GM21526 (cell line): ENCODE measurements around the gene CHD1.

ENCODE experiments used
- ATAC-seq: cut with Tn5 transposase; IDR thresholded peaks from one replicate; pipeline ENCODE4 v1.9.1; 2021; ENCODE audit warnings: moderate library complexity; ENCODE audit not compliant: unreplicated experiment, low FRiP score

CHD1 gene

GRCh38 chr5:98936948-98937715, 8.3 kb upstream of the CHD1 start:
- no peak for ATAC-seq

- no peak for ATAC-seq
Measured at GRCh38 chr5:98935206-98935605, 6.4 kb upstream of the CHD1 start.

- ATAC-seq = no peak
Measured at GRCh38 chr5:98934546-98934945, 5.7 kb upstream of the CHD1 start.

- peak; percentile 30 for ATAC-seq
Measured at GRCh38 chr5:98933445-98934072, 4.8 kb upstream of the CHD1 start.

- ATAC-seq = no peak
Measured at GRCh38 chr5:98930972-98931762, 2.4 kb upstream of the CHD1 start.

- no peak for ATAC-seq
Measured at GRCh38 chr5:98929710-98930298, 997 bp upstream of the CHD1 start.

- peak; percentile 28 for ATAC-seq
Measured at GRCh38 chr5:98927989-98928872, 576 bp downstream of the CHD1 start.

- peak; percentile 22 for ATAC-seq
Measured at GRCh38 chr5:98927242-98927988, 1.4 kb downstream of the CHD1 start.

- ATAC-seq = no peak
Measured at GRCh38 chr5:98923966-98924365, 4.8 kb downstream of the CHD1 start.

- no peak for ATAC-seq
Measured at GRCh38 chr5:98921947-98922505, 6.8 kb downstream of the CHD1 start.

GRCh38 chr5:98917433-98917832, 11.4 kb downstream of the CHD1 start:
- ATAC-seq = no peak

GRCh38 chr5:98916540-98916939, 12.3 kb downstream of the CHD1 start:
- no peak for ATAC-seq

GRCh38 chr5:98913911-98914310, 14.9 kb downstream of the CHD1 start:
- no peak for ATAC-seq

GRCh38 chr5:98911280-98912040, 17.3 kb downstream of the CHD1 start:
- no peak for ATAC-seq

- no peak for ATAC-seq
Measured at GRCh38 chr5:98909363-98909762, 19.4 kb downstream of the CHD1 start.

GRCh38 chr5:98907951-98908350, 20.9 kb downstream of the CHD1 start:
- ATAC-seq = no peak

GRCh38 chr5:98906756-98907355, 22.0 kb downstream of the CHD1 start:
- ATAC-seq = no peak
